Measurements from ENCODE around the gene CSPG4. TPM values are rescaled to one million over a fixed set of nuclear protein-coding genes. Genes with fewer than 3 reads are reported as not detected.

The CSPG4 gene
- total and polyA plus RNA-seq, 9 of the 15 experiments (the other 6 are each of a cell fraction or from before 2014, with no cell fraction given): under 0.01 to 0.07 (median 0.04) TPM; not detected in 5

GRCh38 chr15:75641179-75641503 is 71.5 kb downstream of the CSPG4 start (continued):
- TF ChIP-seq MLLT1 (IDR thresholded peaks at IDR 0.05) (no peak), ZNF695 (CRISPR knock-in tag; IDR thresholded peaks at IDR 0.05) (no peak), BRF1 (IDR thresholded peaks at IDR 0.05; ENCODE audit: borderline replicate concordance, extremely low read depth, insufficient read length) (no peak), BRD9 (IDR thresholded peaks at IDR 0.05; ENCODE audit: low read depth, partially characterized antibody) (peak; percentile 1), KAT8 (IDR thresholded peaks at IDR 0.05; ENCODE audit: low read depth) (no peak), SMARCB1 (IDR thresholded peaks at IDR 0.05; ENCODE audit: insufficient read length, low read depth) (no peak)
- TF ChIP-seq, protein P1, sequence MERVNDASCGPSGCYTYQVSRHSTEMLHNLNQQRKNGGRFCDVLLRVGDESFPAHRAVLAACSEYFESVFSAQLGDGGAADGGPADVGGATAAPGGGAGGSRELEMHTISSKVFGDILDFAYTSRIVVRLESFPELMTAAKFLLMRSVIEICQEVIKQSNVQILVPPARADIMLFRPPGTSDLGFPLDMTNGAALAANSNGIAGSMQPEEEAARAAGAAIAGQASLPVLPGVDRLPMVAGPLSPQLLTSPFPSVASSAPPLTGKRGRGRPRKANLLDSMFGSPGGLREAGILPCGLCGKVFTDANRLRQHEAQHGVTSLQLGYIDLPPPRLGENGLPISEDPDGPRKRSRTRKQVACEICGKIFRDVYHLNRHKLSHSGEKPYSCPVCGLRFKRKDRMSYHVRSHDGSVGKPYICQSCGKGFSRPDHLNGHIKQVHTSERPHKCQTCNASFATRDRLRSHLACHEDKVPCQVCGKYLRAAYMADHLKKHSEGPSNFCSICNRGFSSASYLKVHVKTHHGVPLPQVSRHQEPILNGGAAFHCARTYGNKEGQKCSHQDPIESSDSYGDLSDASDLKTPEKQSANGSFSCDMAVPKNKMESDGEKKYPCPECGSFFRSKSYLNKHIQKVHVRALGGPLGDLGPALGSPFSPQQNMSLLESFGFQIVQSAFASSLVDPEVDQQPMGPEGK (CRISPR knock-in tag; IDR thresholded peaks at IDR 0.05; ENCODE audit: borderline replicate concordance): no peak
- TF ChIP-seq, protein P2, sequence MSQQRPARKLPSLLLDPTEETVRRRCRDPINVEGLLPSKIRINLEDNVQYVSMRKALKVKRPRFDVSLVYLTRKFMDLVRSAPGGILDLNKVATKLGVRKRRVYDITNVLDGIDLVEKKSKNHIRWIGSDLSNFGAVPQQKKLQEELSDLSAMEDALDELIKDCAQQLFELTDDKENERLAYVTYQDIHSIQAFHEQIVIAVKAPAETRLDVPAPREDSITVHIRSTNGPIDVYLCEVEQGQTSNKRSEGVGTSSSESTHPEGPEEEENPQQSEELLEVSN (IDR thresholded peaks at IDR 0.05; ENCODE audit: borderline replicate concordance in 1 of 2, extremely low read depth in 1 of 2, insufficient read depth in 1 of 2, insufficient read length in 1 of 2, low read depth in 1 of 2, low read length in 1 of 2, poor library complexity in 1 of 2, severe bottlenecking in 1 of 2): peak in 1 of 2 experiments; percentile 0
